SK-N-SH (cell line): Measurements from ENCODE around the gene CELA3B. TPM values are rescaled to one million over a fixed set of nuclear protein-coding genes. Genes with fewer than 3 reads are reported as not detected.

ENCODE experiments used
- CTCF ChIA-PET: fragments of 300-600, 350-600 bp; formaldehyde crosslinking; extraction: SDS; loops from one replicate; lab custom pipeline; 2021; lab: Yijun Ruan, JAX
- POLR2A ChIA-PET: fragments of 350-600 bp; sonication (Branson Sonifier 250); formaldehyde crosslinking; extraction: SDS; loops from one replicate; lab custom pipeline; 2020; ENCODE audit warnings: antibody characterized with exemption, inconsistent platforms; lab: Yijun Ruan, JAX
- DNase-seq: peaks from one replicate; pipeline ENCODE4 v3.0.0; 2012
- H2AFZ ChIP-seq: fragments of 200-600 bp; sonication (generic); 2 replicates; pipeline ENCODE4 v1.8.1; 2016; ENCODE audit warnings: antibody characterized with exemption, mild to moderate bottlenecking, low read depth
- H3F3A ChIP-seq: fragments of 200-600 bp; sonication (generic); replicated peaks from 2 replicates; pipeline ENCODE3; 2016; ENCODE audit warnings: antibody characterized with exemption, mild to moderate bottlenecking; ENCODE audit not compliant: insufficient read depth
- H3K27ac ChIP-seq, 2 experiments: fragments of 200-500 bp in 1 of 2; fragments of 200-600 bp in 1 of 2; sonication (Bioruptor generic) in 1 of 2; sonication (generic), shearing (Covaris generic) in 1 of 2; 2 replicates each; pipeline versions ENCODE4 v1.5.1 to v1.6.1; 2014 to 2016; ENCODE audit warnings: low read depth in 2 of 2, inconsistent platforms in 1 of 2, low read length in 1 of 2, mild to moderate bottlenecking in 1 of 2, mixed read lengths in 1 of 2
- H3K27me3 ChIP-seq: fragments of 200-600 bp; sonication (generic), shearing (Covaris generic); 2 replicates; pipeline ENCODE4 v1.6.1; 2016; ENCODE audit warnings: mixed run types; ENCODE audit not compliant: insufficient read depth
- H3K36me3 ChIP-seq, 2 experiments: fragments of 200-500 bp in 1 of 2; fragments of 200-600 bp in 1 of 2; sonication (Bioruptor generic) in 1 of 2; sonication (generic) in 1 of 2; replicated peaks in 1 of 2; 2 replicates each; pipeline versions ENCODE3 to v1.5.1; 2014 to 2016; ENCODE audit warnings: low read length in 1 of 2, mild to moderate bottlenecking in 1 of 2; ENCODE audit not compliant: insufficient read depth in 2 of 2, control insufficient read depth in 1 of 2
- H3K4me1 ChIP-seq, 2 experiments: fragments of 200-500 bp in 1 of 2; fragments of 200-600 bp in 1 of 2; sonication (Bioruptor generic) in 1 of 2; sonication (generic), shearing (Covaris generic) in 1 of 2; 2 replicates each; pipeline versions ENCODE4 v1.5.1 to v1.6.1; 2014 to 2016; ENCODE audit warnings: low read depth in 1 of 2, low read length in 1 of 2, mixed run types in 1 of 2; ENCODE audit not compliant: insufficient read depth in 2 of 2, control insufficient read depth in 1 of 2
- H3K4me2 ChIP-seq: fragments of 200-600 bp; sonication (generic), shearing (Covaris generic); 2 replicates; pipeline ENCODE4 v1.6.1; 2017; ENCODE audit warnings: mixed run types
- H3K4me3 ChIP-seq, 2 experiments: fragments of 200-500 bp in 1 of 2; fragments of 200-600 bp in 1 of 2; sonication (Bioruptor generic) in 1 of 2; sonication (generic), shearing (Covaris generic) in 1 of 2; 2 replicates each; pipeline versions ENCODE4 v1.5.1 to v1.8.1; 2014 to 2016; ENCODE audit warnings: low read depth in 2 of 2, inconsistent platforms in 1 of 2, low read length in 1 of 2, mild to moderate bottlenecking in 1 of 2, mixed read lengths in 1 of 2, moderate library complexity in 1 of 2
- H3K79me2 ChIP-seq: fragments of 200-600 bp; sonication (generic); 2 replicates; pipeline ENCODE4 v1.8.1; 2017; ENCODE audit warnings: mild to moderate bottlenecking; ENCODE audit not compliant: insufficient read depth
- H3K9ac ChIP-seq: fragments of 200-600 bp; sonication (generic); 2 replicates; pipeline ENCODE4 v1.6.1; 2017; ENCODE audit warnings: mixed run types
- H3K9me2 ChIP-seq: fragments of 200-600 bp; sonication (generic); 2 replicates; pipeline ENCODE4 v1.6.1; 2017; ENCODE audit warnings: mixed run types
- H3K9me3 ChIP-seq: fragments of 200-600 bp; sonication (generic); 2 replicates; pipeline ENCODE4 v1.6.1; 2017; ENCODE audit warnings: mixed run types, mild to moderate bottlenecking, moderate library complexity
- H4K20me1 ChIP-seq: fragments of 200-600 bp; sonication (generic); 2 replicates; pipeline ENCODE4 v1.6.1; 2017; ENCODE audit warnings: mild to moderate bottlenecking, mixed run types; ENCODE audit not compliant: insufficient read depth
- CHD2 ChIP-seq: fragments of 150-350 bp; IDR thresholded peaks from 2 replicates; pipeline ENCODE4 v1.6.1; 2018; ENCODE audit warnings: low read length; ENCODE audit not compliant: partially characterized antibody
- CTCF ChIP-seq: fragments of 200-600 bp; sonication (generic); IDR thresholded peaks from 2 replicates; pipeline ENCODE4 v1.6.1; 2017; ENCODE audit warnings: antibody characterized with exemption, mild to moderate bottlenecking, moderate library complexity
- ELF1 ChIP-seq: IDR thresholded peaks from 2 replicates; pipeline ENCODE4 v1.4.0; 2012
- EP300 ChIP-seq, 2 experiments: IDR thresholded peaks; 2 replicates each; pipeline versions ENCODE4 v1.4.0 to v1.6.1; 2012; ENCODE audit warnings: borderline replicate concordance in 1 of 2, low read depth in 1 of 2, low read length in 1 of 2
- EZH2phosphoT487 ChIP-seq: fragments of 200-600 bp; sonication (generic); IDR thresholded peaks from 2 replicates; pipeline ENCODE4 v1.6.1; 2017; ENCODE audit warnings: low read depth, mixed run types, mild to moderate bottlenecking, antibody characterized with exemption, moderate library complexity, borderline replicate concordance
- FOSL2 ChIP-seq: IDR thresholded peaks from 2 replicates; pipeline ENCODE4 v1.4.0; 2012; ENCODE audit warnings: low read depth, mild to moderate bottlenecking, moderate library complexity, borderline replicate concordance
- FOXJ3 ChIP-seq: sonication (generic); formaldehyde crosslinking; IDR thresholded peaks from 2 replicates; pipeline ENCODE4 v1.5.1; 2020; ENCODE audit warnings: mild to moderate bottlenecking, missing genetic modification reagents
- GABPA ChIP-seq: IDR thresholded peaks from 2 replicates; pipeline ENCODE4 v1.4.0; 2012; ENCODE audit warnings: low read depth, mild to moderate bottlenecking
- GATA2 ChIP-seq: sonication (generic); formaldehyde crosslinking; IDR thresholded peaks from 2 replicates; pipeline ENCODE4 v1.5.0; 2020; ENCODE audit warnings: mild to moderate bottlenecking, missing genetic modification reagents
- IRF3 ChIP-seq: fragments of 150-350 bp; IDR thresholded peaks from 2 replicates; pipeline ENCODE4 v1.6.1; 2016; ENCODE audit warnings: mild to moderate bottlenecking, low read depth, low read length
- MAX ChIP-seq: IDR thresholded peaks from 2 replicates; pipeline ENCODE4 v1.4.0; 2012; ENCODE audit warnings: low read depth
- MXI1 ChIP-seq: IDR thresholded peaks from 2 replicates; pipeline ENCODE4 v1.6.1; 2012; ENCODE audit warnings: mild to moderate bottlenecking, low read depth, low read length, improper control_type of control experiment
- PBX3 ChIP-seq: IDR thresholded peaks from 2 replicates; pipeline ENCODE4; 2012
- REST ChIP-seq: IDR thresholded peaks from 2 replicates; pipeline ENCODE4 v1.6.1; 2012; ENCODE audit warnings: mild to moderate bottlenecking, low read depth, low read length, moderate library complexity
- RXRA ChIP-seq: IDR thresholded peaks from 2 replicates; pipeline ENCODE4 v1.4.0; 2012; ENCODE audit warnings: low read depth, mild to moderate bottlenecking, borderline replicate concordance
- SIN3A ChIP-seq: IDR thresholded peaks from 2 replicates; pipeline ENCODE4 v1.6.1; 2012; ENCODE audit warnings: low read depth, mild to moderate bottlenecking, low read length, moderate library complexity, borderline replicate concordance
- USF2 ChIP-seq: fragments of 150-350 bp; IDR thresholded peaks from 2 replicates; pipeline ENCODE4 v1.6.1; 2017; ENCODE audit warnings: antibody characterized with exemption, low read length, low read depth, borderline replicate concordance
- ZBTB33 ChIP-seq: IDR thresholded peaks from 2 replicates; pipeline ENCODE4 v1.4.0; 2012; ENCODE audit warnings: low read depth, borderline replicate concordance
- WGBS: methylation state at CpG from one replicate; pipeline ENCODE4 v1.1.6; 2017; ENCODE audit warnings: low lambda C conversion rate; 5-methylcytosine and 5-hydroxymethylcytosine counted together
- polyA plus RNA-seq, 3 experiments: library from polyadenylated mRNA; depleted of rRNA; stranded (reverse); fragments of >200 nt; gene quantifications; 2 replicates each; pipeline ENCODE4 v1.2.3, GENCODE V29; 2012

The CELA3B gene
- polyA plus RNA-seq, 1 of the 3 experiments (the other 2 are of a cell fraction) = not detected

- Histone ChIP-seq H3F3A (peaks cover 32% of the 10 kb centered on the region), H3K9me3 (no peaks in the 10 kb centered on the region), H3K9me2 (no peaks in the 10 kb centered on the region), H4K20me1 (no peaks in the 10 kb centered on the region), H3K79me2 (peaks cover 13% of the 10 kb centered on the region; the same call in 1 of the 2 replicates), H3K27ac (peak overlapping the region in 1 of 2 experiments; percentile 83; a peak in 2 of 4 replicates), H3K27me3 (no peaks in the 10 kb centered on the region), H2AFZ (peak overlapping the region; percentile 52), H3K4me2 (peak overlapping the region; percentile 39; the same call in 1 of the 2 replicates), H3K4me1 (peaks cover 24 to 27% of the 10 kb centered on the region in 2 experiments; a peak in 3 of 4 replicates), H3K9ac (no peak overlapping the region), H3K4me3 (no peak overlapping the region), H3K36me3 (no peaks in the 10 kb centered on the region)
- ChIA-PET CTCF (interaction anchor here (0.9 to 1.6 kb wide), 3 partner anchors 8 to 23 kb away, joined by 4 to 7 read pairs (median 6); no protein-coding TSS in a partner anchor), POLR2A (interaction anchor here (0.7 kb wide), 1 partner anchor 533 kb away, joined by 5 read pairs; no protein-coding TSS in a partner anchor)
- TF ChIP-seq FOSL2 = no peak
- no peak for TF ChIP-seq USF2
- no peak for TF ChIP-seq EZH2phosphoT487
- no peak for TF ChIP-seq ZBTB33
- no peak for TF ChIP-seq EP300 (IDR thresholded peaks at IDR 0.05; ENCODE audit: borderline replicate concordance in 1 of 2, low read depth in 1 of 2, low read length in 1 of 2)
- no peak for TF ChIP-seq GABPA
- TF ChIP-seq MXI1 = no peak
- no peak for TF ChIP-seq REST
- TF ChIP-seq GATA2 (CRISPR knock-in tag) = no peak
- no peak for TF ChIP-seq IRF3
- no peak for TF ChIP-seq MAX
- TF ChIP-seq ELF1 = no peak
- no peak for TF ChIP-seq SIN3A
- no peak for TF ChIP-seq PBX3
- TF ChIP-seq CTCF = no peak
- no peak for TF ChIP-seq CHD2
- no peak for TF ChIP-seq RXRA
- no peak for TF ChIP-seq FOXJ3 (CRISPR knock-in tag)
- 96% methylated on average over 2 of the region's 2 CpGs for WGBS
- no peak for DNase-seq
Measured at GRCh38 chr1:21940492-21940891, 36.3 kb upstream of the CELA3B start.
